Upper lobe of left lung (tissue), 4 donors: ENCODE results near the gene EML1.

Experiments
- EP300 ChIP-seq, 4 donors: sonication (generic); formaldehyde crosslinking; IDR thresholded peaks; one replicate each; pipeline ENCODE4 v1.5.1; 2017; ENCODE audit warnings: antibody characterized with exemption in 4 of 4, control low read depth in 2 of 4
- POLR2A ChIP-seq, 4 donors: fragments of 450-650 bp; IDR thresholded peaks; one replicate each; pipeline ENCODE4 v1.5.1; 2016 to 2017; ENCODE audit warnings: antibody characterized with exemption in 4 of 4, mild to moderate bottlenecking in 2 of 4
- POLR2AphosphoS5 ChIP-seq, 2 donors: sonication (generic); formaldehyde crosslinking; IDR thresholded peaks; one replicate each; pipeline ENCODE4 v1.5.1; 2017; ENCODE audit warnings: antibody characterized with exemption in 2 of 2
- TF ChIP-seq, protein P1 (sequence below), 6 experiments: fragments of 450-650 bp in 4 of 6; fragments of 200-600 bp in 2 of 6; sonication (generic) in 2 of 6; IDR thresholded peaks; one replicate each; pipeline ENCODE4 v1.5.1; 2016 to 2019; ENCODE audit warnings: antibody characterized with exemption in 6 of 6

DNA sequence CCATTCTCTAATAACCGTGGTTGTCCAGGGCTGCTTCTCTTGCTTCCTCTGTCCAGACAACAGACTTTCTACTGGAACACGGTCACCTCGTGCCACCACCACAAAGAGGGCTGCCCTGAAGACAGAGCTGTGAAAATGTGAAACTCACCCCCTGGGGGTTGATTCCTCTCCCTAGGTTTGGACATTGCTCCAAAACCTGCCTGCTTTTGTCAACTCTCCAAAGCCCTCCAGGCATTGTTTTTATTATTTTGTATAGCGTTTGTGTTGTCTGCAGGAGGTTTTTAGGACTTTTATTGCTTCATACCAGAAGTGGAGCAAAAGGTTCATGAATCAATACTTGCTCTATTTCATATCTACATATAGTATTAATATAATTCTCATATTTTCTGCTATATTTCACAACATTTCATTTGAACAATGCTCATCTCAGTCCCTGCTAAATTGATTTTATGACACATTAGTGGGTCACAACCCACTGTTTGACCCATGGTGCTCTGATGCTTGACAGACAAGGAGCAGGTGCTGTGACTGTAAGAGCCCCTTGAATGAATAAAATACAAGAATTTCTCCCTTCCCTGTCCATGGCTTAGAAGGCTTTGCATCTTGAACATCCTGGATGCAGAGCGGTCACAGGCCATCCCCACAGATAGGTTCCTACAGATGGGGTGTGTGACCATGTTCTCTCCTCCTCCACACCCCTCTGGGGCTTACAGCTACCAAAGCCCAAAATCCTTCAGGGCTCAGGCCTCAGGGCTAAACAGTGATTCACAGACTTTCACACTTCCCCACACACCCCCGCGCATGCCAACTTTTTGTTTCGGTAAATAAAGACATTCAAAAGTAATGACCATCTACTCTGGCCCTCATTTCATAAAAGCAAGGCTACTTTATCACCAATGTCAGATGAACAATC lies 20.6 kb upstream of the EML1 start:
- TF ChIP-seq EP300 (IDR thresholded peaks at IDR 0.05) (no peak), POLR2A (IDR thresholded peaks at IDR 0.05) (no peak), POLR2AphosphoS5 (IDR thresholded peaks at IDR 0.05) (no peak)
- TF ChIP-seq, protein P1, sequence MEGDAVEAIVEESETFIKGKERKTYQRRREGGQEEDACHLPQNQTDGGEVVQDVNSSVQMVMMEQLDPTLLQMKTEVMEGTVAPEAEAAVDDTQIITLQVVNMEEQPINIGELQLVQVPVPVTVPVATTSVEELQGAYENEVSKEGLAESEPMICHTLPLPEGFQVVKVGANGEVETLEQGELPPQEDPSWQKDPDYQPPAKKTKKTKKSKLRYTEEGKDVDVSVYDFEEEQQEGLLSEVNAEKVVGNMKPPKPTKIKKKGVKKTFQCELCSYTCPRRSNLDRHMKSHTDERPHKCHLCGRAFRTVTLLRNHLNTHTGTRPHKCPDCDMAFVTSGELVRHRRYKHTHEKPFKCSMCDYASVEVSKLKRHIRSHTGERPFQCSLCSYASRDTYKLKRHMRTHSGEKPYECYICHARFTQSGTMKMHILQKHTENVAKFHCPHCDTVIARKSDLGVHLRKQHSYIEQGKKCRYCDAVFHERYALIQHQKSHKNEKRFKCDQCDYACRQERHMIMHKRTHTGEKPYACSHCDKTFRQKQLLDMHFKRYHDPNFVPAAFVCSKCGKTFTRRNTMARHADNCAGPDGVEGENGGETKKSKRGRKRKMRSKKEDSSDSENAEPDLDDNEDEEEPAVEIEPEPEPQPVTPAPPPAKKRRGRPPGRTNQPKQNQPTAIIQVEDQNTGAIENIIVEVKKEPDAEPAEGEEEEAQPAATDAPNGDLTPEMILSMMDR (IDR thresholded peaks at IDR 0.05), result no peak
